Erythroblast (primary cell): ENCODE data around the gene GPC5.

Source experiments
- GATA1 ChIP-seq: IDR thresholded peaks from 2 replicates; pipeline ENCODE4 v1.6.1; 2011; ENCODE audit warnings: low read depth, mild to moderate bottlenecking, control low read depth, low read length, moderate library complexity
- POLR2A ChIP-seq: IDR thresholded peaks from 2 replicates; pipeline ENCODE4 v1.6.1; 2011; ENCODE audit warnings: mild to moderate bottlenecking, low read length

DNA sequence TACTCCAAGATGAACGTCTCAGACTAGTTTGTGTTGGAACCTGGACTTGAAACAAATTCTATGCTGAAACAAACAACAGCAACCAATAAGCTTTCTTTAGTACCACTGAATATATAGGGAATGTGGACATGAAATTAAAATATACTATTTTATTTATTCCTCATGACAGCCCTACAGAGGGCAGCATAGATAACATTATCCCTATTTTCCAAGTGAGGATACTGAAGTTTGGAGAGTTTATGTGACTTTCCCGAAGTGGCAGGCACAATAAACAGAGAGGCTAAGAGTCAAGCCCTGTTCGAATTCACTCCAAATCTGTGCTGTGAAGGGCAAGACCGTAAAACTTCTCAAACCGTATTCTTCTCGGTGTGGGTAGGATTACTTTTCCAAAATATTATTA is 1318.3 kb downstream of the GPC5 start:
- no peak for TF ChIP-seq POLR2A
- TF ChIP-seq GATA1, result no peak
